Fibroblast of lung (primary cell): ENCODE data around the gene COLEC12.

Experiments
- CTCF ChIP-seq, 2 donors: IDR thresholded peaks in 1 of 2; conservative IDR thresholded peaks in 1 of 2; 1 replicate in 1 of 2; 2 replicates in 1 of 2; pipeline ENCODE4 v1.5.1; 2011 to 2012; ENCODE audit warnings: low read length in 2 of 2, control low read depth in 1 of 2, inconsistent platforms in 1 of 2, low read depth in 1 of 2, mild to moderate bottlenecking in 1 of 2
- EZH2 ChIP-seq: IDR thresholded peaks from 2 replicates; pipeline ENCODE4 v1.5.1; 2012; ENCODE audit warnings: low read length, control low read depth, mild to moderate bottlenecking; ENCODE audit errors: missing control alignments

- TF ChIP-seq CTCF (conservative IDR thresholded peaks at IDR 0.05 in 1 of 2, IDR thresholded peaks at IDR 0.05 in 1 of 2; ENCODE audit: low read depth in 1 of 2, low read length in 2 of 2), result no peak
- no peak for TF ChIP-seq EZH2
These were observed 2.8 kb downstream of the COLEC12 start for GRCh38 chr18:497688-498087.
